ENCODE data around the gene SAMD15.

The SAMD15 gene

GRCh38 chr14:77369285-77369684, 7.9 kb upstream of the SAMD15 start:
- DNase-seq (peak; percentile 63), ATAC-seq (ENCODE audit: insufficient read depth, low read depth) (peak; percentile 99)
- Histone ChIP-seq H3K79me2 (ENCODE audit: insufficient read depth, low read length) (peaks cover 52% of the 10 kb centered on the region), H3K9me3 (ENCODE audit: insufficient read depth, low read length, severe bottlenecking) (no peaks in the 10 kb centered on the region), H3K4me3 (ENCODE audit: low read depth in 1 of 2, low read length in 2 of 2) (no peak overlapping the region), H3K4me1 (ENCODE audit: insufficient read depth, low read length) (peaks cover 18% of the 10 kb centered on the region), H3K27me3 (ENCODE audit: insufficient read depth, low read length, poor library complexity) (no peaks in the 10 kb centered on the region), H3K4me2 (ENCODE audit: insufficient read depth, low read length) (no peak overlapping the region), H4K20me1 (ENCODE audit: insufficient read depth, low read length) (no peaks in the 10 kb centered on the region), H2AFZ (ENCODE audit: low read depth, low read length) (no peak overlapping the region), H3K27ac (ENCODE audit: low read length) (peak overlapping the region; percentile 6; the same call in 1 of the 2 replicates), H3K36me3 (ENCODE audit: insufficient read depth, low read length) (0 out of 2 replicates have a peak, but pooled peaks cover 5% of the 10 kb centered on the region), H3K9ac (ENCODE audit: low read depth, low read length) (no peak overlapping the region)
- TF ChIP-seq EZH2 (IDR thresholded peaks at IDR 0.05; ENCODE audit: borderline replicate concordance, low read depth, low read length, severe bottlenecking) (no peak), CTCF (IDR thresholded peaks at IDR 0.05; ENCODE audit: borderline replicate concordance, extremely low read depth, low read length, poor library complexity, severe bottlenecking) (no peak)

- H3K4me2 ChIP-seq (ENCODE audit: insufficient read depth, low read length), result no peak overlapping the region
- H3K79me2 ChIP-seq (ENCODE audit: insufficient read depth, low read length), result peaks cover 58% of the 10 kb centered on the region
- H3K36me3 ChIP-seq (ENCODE audit: insufficient read depth, low read length), result 0 out of 2 replicates have a peak, but pooled peaks cover 5% of the 10 kb centered on the region
- TF ChIP-seq EZH2 (IDR thresholded peaks at IDR 0.05; ENCODE audit: borderline replicate concordance, low read depth, low read length, severe bottlenecking) (no peak), CTCF (IDR thresholded peaks at IDR 0.05; ENCODE audit: borderline replicate concordance, extremely low read depth, low read length, poor library complexity, severe bottlenecking) (no peak)
- H3K4me1 ChIP-seq (ENCODE audit: insufficient read depth, low read length), result peaks cover 39% of the 10 kb centered on the region
- H3K27me3 ChIP-seq (ENCODE audit: insufficient read depth, low read length, poor library complexity), result no peaks in the 10 kb centered on the region
- H3K27ac ChIP-seq (ENCODE audit: low read length), result no peak overlapping the region
- H2AFZ ChIP-seq (ENCODE audit: low read depth, low read length), result no peak overlapping the region
- ATAC-seq (ENCODE audit: insufficient read depth, low read depth), result no peak
- H3K9me3 ChIP-seq (ENCODE audit: insufficient read depth, low read length, severe bottlenecking), result no peaks in the 10 kb centered on the region
- no peaks in the 10 kb centered on the region for H4K20me1 ChIP-seq (ENCODE audit: insufficient read depth, low read length)
- H3K9ac ChIP-seq (ENCODE audit: low read depth, low read length), result no peak overlapping the region
- DNase-seq, result no peak
- no peak overlapping the region for H3K4me3 ChIP-seq (ENCODE audit: low read depth in 1 of 2, low read length in 2 of 2)
Measured at GRCh38 chr14:77372304-77372841, 4.8 kb upstream of the SAMD15 start.

- Histone ChIP-seq H3K4me1 (ENCODE audit: insufficient read depth, low read length) (peaks cover 34% of the 10 kb centered on the region), H3K4me3 (ENCODE audit: low read depth in 1 of 2, low read length in 2 of 2) (peak overlapping the region; percentile 71), H3K36me3 (ENCODE audit: insufficient read depth, low read length) (0 out of 2 replicates have a peak, but pooled peaks cover 5% of the 10 kb centered on the region), H3K27ac (ENCODE audit: low read length) (peak overlapping the region; percentile 76), H3K27me3 (ENCODE audit: insufficient read depth, low read length, poor library complexity) (no peaks in the 10 kb centered on the region), H3K9me3 (ENCODE audit: insufficient read depth, low read length, severe bottlenecking) (no peaks in the 10 kb centered on the region), H3K9ac (ENCODE audit: low read depth, low read length) (peak overlapping the region; percentile 82), H3K4me2 (ENCODE audit: insufficient read depth, low read length) (peak overlapping the region; percentile 97), H3K79me2 (ENCODE audit: insufficient read depth, low read length) (peaks cover 51% of the 10 kb centered on the region), H4K20me1 (ENCODE audit: insufficient read depth, low read length) (no peaks in the 10 kb centered on the region), H2AFZ (ENCODE audit: low read depth, low read length) (peak overlapping the region; percentile 88; the same call in 1 of the 2 replicates)
- ATAC-seq (ENCODE audit: insufficient read depth, low read depth) (no peak), DNase-seq (peak; percentile 21)
- TF ChIP-seq CTCF (IDR thresholded peaks at IDR 0.05; ENCODE audit: borderline replicate concordance, extremely low read depth, low read length, poor library complexity, severe bottlenecking), result no peak
- no peak for TF ChIP-seq EZH2 (IDR thresholded peaks at IDR 0.05; ENCODE audit: borderline replicate concordance, low read depth, low read length, severe bottlenecking)
Measured at GRCh38 chr14:77375164-77375950, 1.8 kb upstream of the SAMD15 start.

Data from DND-41 (cell line).